SU-DHL-6 (cell line): Measurements from ENCODE around the gene PLCL1.
A peak's percentile ranks its signal among the peaks of the same experiment; 100 is the strongest.

ENCODE experiments used
- H2AFZ ChIP-seq: fragments of 200-600 bp; sonication (generic); 2 replicates; pipeline ENCODE4 v1.6.1; 2014; ENCODE audit warnings: low read depth, mild to moderate bottlenecking, moderate library complexity, mixed read lengths, antibody characterized with exemption, low read length; ENCODE audit not compliant: severe bottlenecking
- H3F3A ChIP-seq: fragments of 200-600 bp; shearing (Covaris generic); 2 replicates; pipeline ENCODE4 v1.6.0; 2016; ENCODE audit warnings: antibody characterized with exemption, mild to moderate bottlenecking; ENCODE audit not compliant: insufficient read depth
- H3K27ac ChIP-seq: fragments of 200-600 bp; sonication (generic); 2 replicates; pipeline ENCODE4 v1.5.1; 2016; ENCODE audit warnings: low read depth, mild to moderate bottlenecking, low read length, moderate library complexity, mixed read lengths
- H3K27me3 ChIP-seq: fragments of 200-600 bp; sonication (generic), shearing (Covaris generic); 2 replicates; pipeline ENCODE4 v1.6.0; 2014; ENCODE audit warnings: mild to moderate bottlenecking, low read length
- H3K36me3 ChIP-seq: fragments of 200-600 bp; sonication (generic); 2 replicates; pipeline ENCODE4 v1.6.1; 2014; ENCODE audit warnings: mild to moderate bottlenecking, low read length, mixed read lengths
- H3K4me2 ChIP-seq: fragments of 300-600, 200-600 bp; shearing (Covaris generic), sonication (generic); 2 replicates; pipeline ENCODE4 v1.6.0; 2014; ENCODE audit warnings: low read length, low read depth, mild to moderate bottlenecking; ENCODE audit not compliant: poor library complexity, severe bottlenecking
- H3K4me3 ChIP-seq: fragments of 200-600 bp; sonication (generic); 2 replicates; pipeline ENCODE4 v1.5.1; 2014; ENCODE audit warnings: antibody characterized with exemption, low read length, mild to moderate bottlenecking, mixed read lengths; ENCODE audit not compliant: insufficient read depth, poor library complexity, severe bottlenecking
- H3K79me2 ChIP-seq: fragments of 200-600 bp; sonication (generic); 2 replicates; pipeline ENCODE4 v1.6.1; 2014; ENCODE audit warnings: mild to moderate bottlenecking, low read length, moderate library complexity; ENCODE audit not compliant: insufficient read depth
- H3K9ac ChIP-seq: fragments of 200-600 bp; sonication (generic); 2 replicates; pipeline ENCODE4 v1.7.0; 2014; ENCODE audit warnings: mild to moderate bottlenecking, low read length
- H3K9me2 ChIP-seq: fragments of 200-600 bp; sonication (generic); replicated peaks from 2 replicates; pipeline ENCODE4 v1.6.1; 2014; ENCODE audit warnings: low read length; ENCODE audit not compliant: insufficient read depth
- H3K9me3 ChIP-seq: fragments of 200-600 bp; sonication (generic); 2 replicates; pipeline ENCODE4 v1.6.1; 2014; ENCODE audit warnings: low read length, mixed read lengths; ENCODE audit not compliant: insufficient read depth
- H4K20me1 ChIP-seq: fragments of 200-600 bp; sonication (generic); 2 replicates; pipeline ENCODE4 v1.6.1; 2014; ENCODE audit warnings: low read depth, mild to moderate bottlenecking, antibody characterized with exemption, low read length, moderate library complexity, mixed read lengths
- CTCF ChIP-seq: fragments of 200-600 bp; sonication (generic); IDR thresholded peaks from one replicate; pipeline ENCODE4 v1.5.1; 2017; ENCODE audit warnings: antibody characterized with exemption, mild to moderate bottlenecking, low read length, moderate library complexity; ENCODE audit not compliant: insufficient read depth, poor library complexity, severe bottlenecking
- EZH2phosphoT487 ChIP-seq: fragments of 200-600 bp; sonication (generic), shearing (Covaris generic); conservative IDR thresholded peaks from 2 replicates; pipeline ENCODE4 v1.6.1; 2018; ENCODE audit warnings: mild to moderate bottlenecking, antibody characterized with exemption, low read length, moderate library complexity, mixed read lengths

Gene PLCL1

GRCh38 chr2:197760293-197760657, 44.1 kb upstream of the PLCL1 start:
- no peak overlapping the region for H3K27ac ChIP-seq
- H2AFZ ChIP-seq, result no peak overlapping the region
- no peaks in the 10 kb centered on the region for H3K9me2 ChIP-seq
- no peak overlapping the region for H3K4me2 ChIP-seq
- 0 out of 2 replicates have a peak, but pooled peaks cover 10% of the 10 kb centered on the region for H3K9me3 ChIP-seq
- H3K9ac ChIP-seq, result no peak overlapping the region
- H3K79me2 ChIP-seq, result no peaks in the 10 kb centered on the region
- no peaks in the 10 kb centered on the region for H3K36me3 ChIP-seq
- H3F3A ChIP-seq, result no peaks in the 10 kb centered on the region
- H4K20me1 ChIP-seq, result no peaks in the 10 kb centered on the region
- H3K27me3 ChIP-seq, result no peaks in the 10 kb centered on the region
- TF ChIP-seq CTCF (no peak), EZH2phosphoT487 (no peak)
- H3K4me3 ChIP-seq, result no peak overlapping the region

- Histone ChIP-seq H3K9me3 (no peaks in the 10 kb centered on the region), H4K20me1 (no peaks in the 10 kb centered on the region), H3K4me2 (no peak overlapping the region), H2AFZ (no peak overlapping the region), H3K27ac (no peak overlapping the region), H3K9me2 (no peaks in the 10 kb centered on the region), H3K4me3 (no peak overlapping the region), H3K79me2 (no peaks in the 10 kb centered on the region), H3K36me3 (no peaks in the 10 kb centered on the region), H3F3A (no peaks in the 10 kb centered on the region), H3K27me3 (no peaks in the 10 kb centered on the region), H3K9ac (no peak overlapping the region)
- TF ChIP-seq CTCF (peak; percentile 72), EZH2phosphoT487 (no peak)
These were observed 26.5 kb upstream of the PLCL1 start for GRCh38 chr2:197777823-197778407.

- Histone ChIP-seq H3K4me2 (no peak overlapping the region), H3K27me3 (no peaks in the 10 kb centered on the region), H3K9me3 (no peaks in the 10 kb centered on the region), H3K36me3 (no peaks in the 10 kb centered on the region), H3K27ac (no peak overlapping the region), H3K4me3 (no peak overlapping the region), H3K9me2 (no peaks in the 10 kb centered on the region), H3K79me2 (no peaks in the 10 kb centered on the region), H4K20me1 (no peaks in the 10 kb centered on the region), H2AFZ (no peak overlapping the region), H3K9ac (no peak overlapping the region), H3F3A (no peaks in the 10 kb centered on the region)
- TF ChIP-seq CTCF (no peak), EZH2phosphoT487 (no peak)
These were observed 25.1 kb upstream of the PLCL1 start for GRCh38 chr2:197779261-197779660.

- H3K36me3 ChIP-seq, result no peaks in the 10 kb centered on the region
- no peaks in the 10 kb centered on the region for H3K9me3 ChIP-seq
- TF ChIP-seq CTCF (no peak), EZH2phosphoT487 (no peak)
- H3K79me2 ChIP-seq, result no peaks in the 10 kb centered on the region
- H3K9ac ChIP-seq, result no peak overlapping the region
- H3K9me2 ChIP-seq, result no peaks in the 10 kb centered on the region
- H3K27ac ChIP-seq, result no peak overlapping the region
- H3K27me3 ChIP-seq, result no peaks in the 10 kb centered on the region
- H4K20me1 ChIP-seq, result no peaks in the 10 kb centered on the region
- H3K4me3 ChIP-seq, result no peak overlapping the region
- no peaks in the 10 kb centered on the region for H3F3A ChIP-seq
- H3K4me2 ChIP-seq, result no peak overlapping the region
- H2AFZ ChIP-seq, result no peak overlapping the region
These were observed 22.3 kb upstream of the PLCL1 start for GRCh38 chr2:197782126-197782525.
